SH-SY5Y (cell line): ENCODE results near the gene PRUNE2.

Experiments
- GATA2 ChIP-seq: IDR thresholded peaks from 2 replicates; pipeline ENCODE4 v1.6.1; 2011; ENCODE audit warnings: mild to moderate bottlenecking, low read depth, low read length
- GATA3 ChIP-seq: IDR thresholded peaks from 2 replicates; pipeline ENCODE4 v1.6.1; 2011; ENCODE audit warnings: low read depth, mild to moderate bottlenecking, low read length, moderate library complexity

Gene PRUNE2

DNA sequence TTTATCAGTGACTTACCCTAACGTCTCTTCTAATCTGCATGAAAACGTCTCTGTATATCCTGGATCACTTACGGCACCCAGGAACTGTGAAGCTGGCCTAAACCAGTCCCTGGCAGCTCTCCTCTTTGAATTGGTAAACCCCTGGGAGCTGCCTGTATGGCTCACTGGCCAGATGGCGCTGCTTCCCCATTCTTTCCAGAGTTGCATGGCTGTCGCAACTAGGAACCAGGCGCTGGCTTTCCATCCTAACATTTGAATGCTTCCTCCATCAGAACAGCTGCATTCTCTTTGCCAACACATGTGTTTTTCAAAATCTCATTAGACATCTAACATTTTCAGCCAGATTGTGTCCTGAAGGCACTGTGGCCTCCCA is 149.7 kb downstream of the PRUNE2 start:
- TF ChIP-seq GATA2: no peak
- TF ChIP-seq GATA3: no peak

GRCh38 chr9:76751001-76751400 is 154.9 kb downstream of the PRUNE2 start:
- no peak for TF ChIP-seq GATA3
- TF ChIP-seq GATA2: no peak

DNA sequence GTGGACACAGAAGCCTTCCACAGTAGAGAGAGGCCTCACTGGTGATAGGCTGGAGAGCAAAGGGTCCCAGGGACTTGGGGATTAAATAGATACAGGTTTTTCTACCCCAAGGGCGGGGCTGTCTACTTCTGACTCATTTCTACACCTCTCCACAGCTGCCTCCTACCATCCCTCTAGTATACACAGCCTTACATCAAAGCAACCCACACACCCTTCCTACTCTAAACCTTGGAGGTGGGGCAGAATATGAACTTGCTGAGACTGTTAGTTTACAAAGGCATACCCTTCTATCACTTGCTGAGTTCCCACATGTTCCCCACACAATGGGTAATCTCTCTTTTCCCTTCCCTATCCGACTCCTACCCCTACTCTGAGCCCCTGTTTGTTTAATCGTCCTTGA is 161.6 kb downstream of the PRUNE2 start:
- TF ChIP-seq GATA2 (no peak), GATA3 (no peak)

DNA sequence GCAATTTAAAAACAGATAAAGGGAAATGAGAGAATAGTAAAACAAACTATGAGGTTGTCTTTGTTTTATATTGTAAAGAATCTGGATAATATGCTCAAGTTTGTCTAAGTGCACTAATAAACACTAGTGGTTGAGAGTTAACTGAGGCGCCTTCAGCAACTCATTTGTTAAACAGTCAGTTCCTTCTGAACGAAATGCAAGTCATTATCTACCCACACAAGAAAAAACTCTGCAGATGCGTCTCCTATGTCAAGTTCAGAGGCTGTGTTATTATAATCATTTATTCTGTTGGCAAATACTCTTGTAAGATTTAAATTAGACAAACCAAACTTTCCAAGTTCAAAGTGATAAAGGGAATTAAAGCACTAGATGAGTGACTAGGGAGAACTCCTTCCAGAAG is 162.0 kb downstream of the PRUNE2 start:
- no peak for TF ChIP-seq GATA2
- TF ChIP-seq GATA3: no peak

- no peak for TF ChIP-seq GATA2
- no peak for TF ChIP-seq GATA3
Measured at GRCh38 chr9:76741524-76741923, 164.4 kb downstream of the PRUNE2 start.

- TF ChIP-seq GATA3: no peak
Measured at GRCh38 chr9:76738402-76738801, 167.5 kb downstream of the PRUNE2 start.

DNA sequence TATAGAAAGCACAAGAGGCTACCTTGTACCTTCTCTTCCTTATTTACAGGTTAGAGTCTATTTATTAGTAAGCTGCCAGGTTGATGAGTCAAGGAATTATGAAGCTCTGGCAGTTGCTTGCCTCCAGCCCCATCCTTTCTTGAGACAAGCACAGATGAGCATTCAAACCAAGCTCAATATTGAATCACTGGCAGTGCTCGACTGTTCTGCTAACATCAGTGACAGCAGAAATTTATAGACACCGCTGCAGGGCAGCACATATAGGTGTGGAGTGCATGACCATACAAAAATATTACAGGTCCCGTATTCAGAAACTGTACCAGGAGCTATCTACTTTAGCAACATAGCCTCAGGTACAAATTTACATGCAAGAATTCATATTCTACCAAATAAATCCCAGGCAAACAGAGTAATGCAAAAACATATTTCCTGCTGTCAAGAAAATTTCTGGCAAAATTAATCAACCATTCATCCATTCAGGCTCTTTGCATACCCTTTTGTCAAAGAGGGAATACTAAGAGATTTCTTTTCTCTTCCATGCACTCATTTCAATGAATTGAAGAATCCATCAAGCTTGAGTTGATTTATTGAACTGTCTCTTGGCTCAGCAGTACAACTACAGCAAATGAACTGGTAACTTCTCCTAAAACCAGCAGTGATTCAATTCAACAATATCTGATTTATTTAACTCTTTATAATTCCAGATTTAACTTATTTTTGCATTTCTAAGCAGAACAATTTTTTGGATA is 168.6 kb downstream of the PRUNE2 start:
- TF ChIP-seq GATA3: no peak
- TF ChIP-seq GATA2: no peak

- TF ChIP-seq GATA2: no peak
Measured at GRCh38 chr9:76734716-76735115, 171.2 kb downstream of the PRUNE2 start.

- TF ChIP-seq GATA2 (no peak), GATA3 (no peak)
Measured at GRCh38 chr9:76733096-76733495, 172.8 kb downstream of the PRUNE2 start.

- TF ChIP-seq GATA2: no peak
- TF ChIP-seq GATA3: no peak
Measured at GRCh38 chr9:76732341-76732958, 173.5 kb downstream of the PRUNE2 start.

DNA sequence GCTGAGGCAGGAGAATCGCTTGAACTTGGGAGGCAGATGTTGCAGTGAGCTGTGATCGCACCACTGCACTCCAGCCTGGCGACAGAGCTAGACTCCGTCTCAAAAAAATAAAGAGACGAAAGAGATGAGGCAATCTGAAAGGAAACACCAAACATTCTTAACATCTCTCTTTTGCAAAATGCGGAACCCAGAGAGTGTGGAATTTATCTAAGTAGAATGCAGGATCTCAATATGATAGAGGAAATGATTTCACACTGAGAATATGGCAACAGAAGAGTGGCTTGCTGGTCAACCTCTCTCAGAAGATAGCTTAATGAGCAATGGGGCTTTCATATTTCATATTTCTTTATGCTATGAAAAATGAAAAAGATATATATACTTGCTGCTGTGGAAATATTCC is 175.1 kb downstream of the PRUNE2 start:
- TF ChIP-seq GATA3 (no peak), GATA2 (no peak)

- no peak for TF ChIP-seq GATA2
- no peak for TF ChIP-seq GATA3
Measured at GRCh38 chr9:76729980-76730737, 175.8 kb downstream of the PRUNE2 start.

DNA sequence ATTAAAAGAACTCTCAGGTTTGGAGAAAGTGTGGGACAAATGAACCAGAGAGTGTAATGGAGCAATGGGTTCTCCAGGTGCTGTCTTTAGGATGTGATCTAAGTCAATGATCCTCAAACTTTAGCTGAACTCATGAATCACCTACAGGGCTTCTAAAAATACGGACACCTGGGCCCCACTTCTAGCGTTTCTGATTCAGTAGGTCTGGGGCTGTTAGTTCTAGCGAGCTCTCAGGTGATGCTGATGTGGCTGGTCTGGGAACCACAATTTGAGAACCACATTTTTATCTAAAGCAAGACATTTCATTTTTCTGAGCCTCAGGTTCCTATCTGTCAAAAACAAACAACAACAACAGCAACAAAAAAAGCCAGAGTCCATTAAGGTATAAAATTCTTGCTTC is 176.8 kb downstream of the PRUNE2 start:
- TF ChIP-seq GATA3 (no peak), GATA2 (no peak)

DNA sequence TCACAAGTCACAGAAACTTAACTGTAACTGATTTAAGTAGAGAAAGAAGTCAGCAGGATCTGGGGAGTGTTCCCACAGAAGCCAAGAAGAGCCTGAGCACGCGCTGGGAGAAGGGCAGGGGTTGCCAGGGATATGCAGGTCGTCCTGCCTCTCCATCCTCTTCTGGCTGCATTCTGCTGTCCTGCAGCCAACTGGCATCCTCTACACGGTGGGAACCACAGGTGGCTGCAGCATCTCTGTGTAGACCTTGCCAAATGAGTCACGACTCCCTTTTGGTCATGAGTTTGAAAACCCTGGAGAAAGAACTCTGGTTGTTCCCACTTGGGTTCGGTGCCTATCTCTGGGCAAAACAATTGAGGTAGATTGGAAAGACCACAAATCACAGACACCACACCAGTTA is 180.0 kb downstream of the PRUNE2 start:
- no peak for TF ChIP-seq GATA2
- TF ChIP-seq GATA3: no peak

DNA sequence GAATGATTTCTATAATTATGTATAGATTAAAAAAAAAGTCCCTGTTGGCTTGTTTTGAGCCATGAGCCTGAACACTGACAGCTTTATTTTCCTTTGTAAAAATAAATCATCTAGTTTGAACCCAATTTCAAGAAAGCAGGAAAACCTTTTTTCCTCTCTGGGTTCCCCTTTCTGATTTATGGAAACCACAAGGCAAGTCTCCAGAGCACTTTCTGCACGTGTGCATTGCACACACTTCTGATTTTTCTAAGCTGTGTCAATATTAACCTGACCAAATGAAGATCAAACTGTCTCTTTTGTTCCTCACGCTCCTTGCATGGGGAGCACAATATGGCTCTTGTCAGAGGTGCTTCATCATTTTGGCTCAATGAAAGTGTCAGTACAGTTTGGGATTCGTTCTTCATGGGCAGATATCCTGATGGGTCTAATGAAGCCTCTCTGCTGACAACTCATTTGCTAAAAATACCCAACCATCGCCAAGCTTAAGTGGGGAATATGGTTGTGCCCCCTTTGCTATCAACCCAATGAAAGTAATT is 180.8 kb downstream of the PRUNE2 start:
- TF ChIP-seq GATA2 (no peak), GATA3 (no peak)

DNA sequence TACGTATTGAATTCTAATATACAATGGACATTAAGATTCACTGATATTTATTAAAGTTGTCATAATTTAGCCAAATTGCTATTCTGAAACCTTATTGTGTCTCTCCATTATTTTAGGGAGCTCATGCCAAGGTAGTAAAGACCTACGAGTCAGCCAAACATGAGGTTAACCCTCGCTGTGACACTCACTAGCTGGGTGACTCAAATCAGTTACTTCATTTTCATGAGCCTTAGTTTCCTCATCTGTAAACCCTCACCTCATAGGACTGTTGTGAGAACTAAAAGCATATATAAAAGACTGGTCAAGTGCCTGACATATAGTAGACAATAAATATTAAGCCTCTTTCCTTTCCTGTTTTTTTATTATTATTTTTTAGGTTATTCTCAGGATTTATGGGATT is 185.7 kb downstream of the PRUNE2 start:
- no peak for TF ChIP-seq GATA2
- TF ChIP-seq GATA3: no peak
